HepG2 (cell line): ENCODE results near the gene CARHSP1. TPM values are rescaled to one million over a fixed set of nuclear protein-coding genes. Genes with fewer than 3 reads are reported as not detected.

ENCODE experiments used
- GATA4 ChIP-seq: sonication (generic); IDR thresholded peaks from 2 replicates; pipeline ENCODE4 v1.6.1; 2016; ENCODE audit warnings: antibody characterized with exemption, low read depth, borderline replicate concordance
- GPN1 ChIP-seq: sonication (generic); formaldehyde crosslinking; IDR thresholded peaks from 2 replicates; pipeline ENCODE4 v1.5.1; 2020; ENCODE audit warnings: missing genetic modification reagents, borderline replicate concordance
- GRHL1 ChIP-seq: sonication (generic); formaldehyde crosslinking; conservative IDR thresholded peaks from 2 replicates; pipeline ENCODE4 v1.8.0; 2022; ENCODE audit warnings: missing genetic modification reagents
- HNF4G ChIP-seq, 2 experiments: sonication (generic) in 1 of 2; formaldehyde crosslinking in 1 of 2; IDR thresholded peaks; 2 replicates each; pipeline versions ENCODE4 v1.4.0 to v1.6.1; 2011 to 2020; ENCODE audit warnings: borderline replicate concordance in 2 of 2, low read depth in 2 of 2, mild to moderate bottlenecking in 2 of 2, low read length in 1 of 2, missing genetic modification reagents in 1 of 2, moderate library complexity in 1 of 2
- MTERF4 ChIP-seq: sonication (generic); formaldehyde crosslinking; IDR thresholded peaks from 2 replicates; pipeline ENCODE4 v1.8.0; 2023; ENCODE audit warnings: mild to moderate bottlenecking, missing genetic modification reagents
- SMAD9 ChIP-seq: sonication (generic); formaldehyde crosslinking; IDR thresholded peaks from 2 replicates; pipeline ENCODE4 v1.5.1; 2020; ENCODE audit warnings: mild to moderate bottlenecking, missing genetic modification reagents
- SNAPC2 ChIP-seq: sonication (generic); formaldehyde crosslinking; IDR thresholded peaks from 2 replicates; pipeline ENCODE4 v1.8.1; 2022; ENCODE audit warnings: mild to moderate bottlenecking, missing genetic modification reagents
- ZFP37 ChIP-seq: sonication (generic); formaldehyde crosslinking; IDR thresholded peaks from 2 replicates; pipeline ENCODE4 v1.4.0; 2020; ENCODE audit warnings: missing genetic modification reagents, borderline replicate concordance
- ZHX1 ChIP-seq: sonication (generic); formaldehyde crosslinking; IDR thresholded peaks from 2 replicates; pipeline ENCODE4 v1.8.1; 2022; ENCODE audit warnings: low read depth, mild to moderate bottlenecking, missing genetic modification reagents
- ZNF20 ChIP-seq: sonication (generic); formaldehyde crosslinking; IDR thresholded peaks from 2 replicates; pipeline ENCODE4 v1.4.0; 2020; ENCODE audit warnings: mild to moderate bottlenecking, moderate library complexity, missing genetic modification reagents
- ZNF318 ChIP-seq: sonication (generic); formaldehyde crosslinking; IDR thresholded peaks from 2 replicates; pipeline ENCODE4 v1.4.0; 2020; ENCODE audit warnings: mild to moderate bottlenecking, missing genetic modification reagents
- ZSCAN20 ChIP-seq: sonication (generic); formaldehyde crosslinking; IDR thresholded peaks from 2 replicates; pipeline ENCODE4 v1.4.0; 2020; ENCODE audit warnings: missing genetic modification reagents, mild to moderate bottlenecking, borderline replicate concordance
- polyA plus RNA-seq, 8 experiments: library from polyadenylated mRNA; depleted of rRNA in 3 of 8; stranded (reverse) in 7 of 8; unstranded in 1 of 8; fragments of >200 nt; fragmentation: Illumina TruSeq in 4 of 8; extraction: Trizol in 4 of 8; gene quantifications; 2 replicates each; pipeline versions ENCODE4 v1.2.1 to v1.2.3, GENCODE V29; 2011 to 2016; ENCODE audit warnings: low read depth in 4 of 8, missing spikeins in 1 of 8, mixed read lengths in 1 of 8; ENCODE audit not compliant: insufficient read depth in 1 of 8
- total RNA-seq, 5 experiments: library from RNA; depleted of rRNA; stranded (reverse); fragments of >200 nt; fragmentation: Illumina TruSeq; extraction: Trizol; gene quantifications; 2 replicates each; pipeline ENCODE4 v1.2.3, GENCODE V29; 2016; ENCODE audit warnings: low read depth in 1 of 5

CARHSP1 gene
- total and polyA plus RNA-seq, 2 of the 13 experiments (the other 11 are each of a cell fraction or from before 2014, with no cell fraction given): 173 to 345 TPM

GRCh38 chr16:8872967-8873865, 4.4 kb upstream of the CARHSP1 start (continued):
- TF ChIP-seq ZNF20 (CRISPR knock-in tag) (no peak), HNF4G (IDR thresholded peaks at IDR 0.05; ENCODE audit: borderline replicate concordance, low read depth, low read length) (no peak), HNF4G (CRISPR knock-in tag; IDR thresholded peaks at IDR 0.05; ENCODE audit: borderline replicate concordance, low read depth) (0 out of 2 replicates have a peak, but pooled peaks have one; percentile 33), ZFP37 (CRISPR knock-in tag) (no peak), ZSCAN20 (CRISPR knock-in tag) (no peak), ZHX1 (no peak), SNAPC2 (CRISPR knock-in tag) (no peak), SMAD9 (CRISPR knock-in tag) (no peak), ZNF318 (no peak), GATA4 (no peak), MTERF4 (CRISPR knock-in tag) (no peak), GPN1 (no peak), GRHL1 (CRISPR knock-in tag) (no peak)
